ENCODE measurements around the gene TIAL1.
"Not testable (repeated sequence)": the region's sequence is repeated elsewhere in the genome, so short reads cannot be mapped to it uniquely, and the experiment has no call there.

Gene TIAL1

DNA sequence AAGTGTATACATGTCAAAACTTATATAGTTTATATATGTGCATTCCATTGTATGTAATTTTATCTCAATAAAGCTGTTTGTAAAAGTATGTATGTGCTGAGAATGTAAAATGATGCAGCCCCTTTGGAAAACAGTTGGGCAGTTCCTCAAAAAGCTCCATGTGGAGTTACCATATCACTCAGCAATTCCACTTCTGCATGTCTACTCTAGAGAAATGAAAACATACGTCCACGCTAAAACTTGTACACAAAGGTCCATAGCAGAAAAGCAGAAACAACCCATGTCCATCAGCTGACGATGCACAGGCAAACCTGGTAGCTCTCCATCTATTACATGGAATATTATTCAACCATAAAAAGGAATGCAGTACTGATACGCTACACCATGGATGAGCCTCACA is 45.9 kb downstream of the TIAL1 start:
- no peak for DNase-seq

DNA sequence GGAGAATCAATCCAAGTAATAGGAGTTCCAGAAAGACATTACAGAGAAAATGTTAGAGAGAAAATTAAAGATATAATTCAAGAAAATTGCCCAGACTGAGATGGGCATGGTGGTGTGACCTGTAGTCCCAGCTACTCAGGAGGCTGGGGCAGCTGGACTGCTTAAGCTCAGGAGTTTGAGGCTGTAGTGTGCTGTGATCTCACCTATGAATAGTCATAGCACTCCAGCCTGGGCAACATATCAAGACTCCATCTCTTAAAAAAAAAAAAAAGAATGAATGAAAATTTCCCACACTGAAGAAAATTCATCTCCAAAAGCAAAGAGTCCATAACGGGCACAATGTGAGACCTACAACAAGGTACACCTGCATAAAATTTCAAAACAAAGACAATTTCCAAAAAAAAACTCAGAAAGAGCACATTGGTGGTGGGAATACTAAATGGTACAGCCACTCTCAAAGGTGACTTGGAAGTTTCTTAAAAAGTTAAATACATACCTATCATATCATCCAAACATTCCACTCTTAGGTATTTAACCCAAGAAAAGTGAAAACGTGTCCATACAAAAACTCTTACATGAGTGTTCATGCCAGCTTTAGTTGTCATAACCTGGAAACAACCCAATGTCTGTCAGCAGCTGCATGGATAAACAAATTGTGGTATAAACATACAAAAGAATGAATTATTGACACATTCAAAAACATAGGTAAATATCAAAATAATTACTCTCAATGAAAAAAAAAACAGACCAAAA is 47.3 kb downstream of the TIAL1 start:
- DNase-seq: no peak

DNA sequence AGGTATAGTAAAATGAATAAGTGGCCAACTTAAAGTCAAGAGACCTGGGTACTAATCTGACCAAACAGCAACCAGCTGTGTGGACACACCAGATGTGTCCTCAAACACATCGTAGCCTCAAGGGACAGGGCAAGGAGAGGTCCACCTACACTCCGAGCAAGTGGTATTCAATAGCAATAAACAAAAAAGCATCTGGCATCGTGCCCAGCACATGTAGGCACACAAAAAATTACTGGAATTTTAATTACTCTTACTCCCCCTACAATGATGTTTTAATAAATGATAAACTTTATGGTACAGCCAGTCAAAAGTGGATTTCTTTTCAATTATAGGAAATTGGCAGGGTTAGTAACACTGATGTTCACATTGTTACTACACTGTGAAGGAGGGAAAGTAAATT is 50.8 kb downstream of the TIAL1 start:
- no peak for DNase-seq

DNA sequence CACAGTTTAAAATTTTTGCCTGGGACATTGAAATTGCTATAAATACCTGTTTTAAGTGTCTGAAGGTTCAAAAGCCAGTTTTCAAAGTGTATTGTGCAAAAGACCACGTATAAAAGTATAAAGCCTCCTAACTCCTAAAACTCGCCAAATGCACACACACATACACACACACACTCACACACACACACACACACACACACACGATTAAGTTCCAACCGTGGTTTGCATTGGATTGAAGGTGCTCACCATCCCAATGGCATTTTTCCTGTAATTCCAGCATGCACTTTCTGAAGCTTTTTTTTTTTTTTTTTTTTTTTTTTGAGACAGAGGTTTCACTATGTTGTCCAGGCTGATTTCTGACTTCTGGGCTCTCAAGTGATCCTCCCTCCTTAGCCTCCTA is 51.5 kb downstream of the TIAL1 start:
- no peak for DNase-seq

DNA sequence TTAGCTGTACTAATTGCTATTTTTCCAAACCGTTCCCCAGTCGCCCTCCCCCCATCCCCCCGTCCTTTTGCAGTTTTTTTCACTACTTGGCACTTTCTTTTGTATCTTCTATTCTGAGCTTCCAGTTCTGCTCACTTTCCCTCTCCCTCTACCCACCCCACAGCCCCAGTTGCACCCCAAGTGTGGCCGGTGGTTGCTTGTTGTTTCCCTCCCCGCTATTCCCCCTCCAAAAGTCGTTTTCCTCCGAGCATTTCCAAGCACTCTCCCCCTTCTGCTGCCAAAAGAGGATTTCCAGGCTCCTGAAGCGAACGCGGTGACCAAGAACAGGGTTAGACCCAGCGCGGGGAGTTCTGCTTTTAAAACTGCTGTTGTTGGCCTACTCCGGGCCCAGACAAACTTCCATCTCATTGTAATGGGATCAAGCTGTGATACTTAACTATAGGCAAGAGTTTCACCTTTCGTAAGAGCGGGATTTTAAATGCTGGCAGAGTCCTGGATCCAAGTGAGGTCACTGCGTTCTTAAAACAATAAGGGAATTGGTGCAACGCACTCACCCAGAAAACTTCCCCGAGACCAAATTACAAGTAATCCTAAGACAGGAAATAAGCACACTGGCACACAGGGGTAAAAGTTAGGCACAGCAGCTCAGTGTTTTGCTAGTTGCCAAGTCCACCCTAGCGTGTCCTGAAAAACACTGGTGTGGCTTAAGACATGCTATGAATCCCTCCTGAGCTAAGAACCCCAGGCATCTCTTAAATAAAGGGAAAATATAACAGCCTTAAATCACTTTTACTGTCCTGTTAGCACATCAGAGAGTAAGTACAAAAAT is 52.7 kb downstream of the TIAL1 start:
- no peak for DNase-seq

DNA sequence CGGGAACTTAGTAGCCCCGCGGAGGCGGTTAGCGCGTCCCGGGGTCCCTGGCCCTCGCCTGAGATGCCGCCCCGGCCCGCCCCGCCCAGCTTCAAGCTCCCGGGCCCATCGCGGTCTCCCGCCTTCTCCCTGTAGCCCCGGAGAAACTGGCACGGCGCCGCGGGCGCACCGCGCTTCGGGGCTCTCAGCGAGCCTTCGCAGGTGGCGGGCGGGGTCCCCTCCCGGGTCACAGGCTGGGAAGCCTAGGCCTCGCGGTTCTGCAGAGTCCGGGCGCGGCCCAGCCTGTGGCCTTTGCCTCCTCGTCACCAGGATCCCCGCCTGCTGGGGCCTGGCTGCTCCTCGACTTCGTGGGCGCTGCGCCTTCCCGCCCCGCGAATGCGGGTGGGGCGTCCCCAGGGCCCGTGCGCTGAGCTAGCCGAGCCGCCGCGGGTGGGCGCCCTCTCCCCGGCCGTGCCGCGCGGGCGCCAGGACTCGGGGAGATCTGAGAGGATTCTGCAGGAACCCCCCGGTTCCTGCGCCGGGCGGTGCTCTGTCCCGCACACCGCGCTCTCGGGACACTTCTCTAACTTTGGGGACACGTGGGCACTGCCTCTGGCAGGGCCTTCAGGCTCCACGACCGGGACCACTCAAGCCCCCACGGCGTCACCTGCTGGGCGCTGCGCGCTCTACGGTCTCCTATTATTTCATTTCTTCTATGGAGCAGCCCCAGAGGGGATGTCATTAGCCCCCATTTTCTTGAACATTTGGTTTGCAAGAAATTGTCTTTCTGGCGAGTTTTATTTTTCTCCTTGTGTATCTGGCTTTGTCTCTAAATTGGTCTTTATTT is 53.6 kb downstream of the TIAL1 start:
- peak in 5 of 58 donors; percentile 14 to 30 (median 18) for DNase-seq

DNA sequence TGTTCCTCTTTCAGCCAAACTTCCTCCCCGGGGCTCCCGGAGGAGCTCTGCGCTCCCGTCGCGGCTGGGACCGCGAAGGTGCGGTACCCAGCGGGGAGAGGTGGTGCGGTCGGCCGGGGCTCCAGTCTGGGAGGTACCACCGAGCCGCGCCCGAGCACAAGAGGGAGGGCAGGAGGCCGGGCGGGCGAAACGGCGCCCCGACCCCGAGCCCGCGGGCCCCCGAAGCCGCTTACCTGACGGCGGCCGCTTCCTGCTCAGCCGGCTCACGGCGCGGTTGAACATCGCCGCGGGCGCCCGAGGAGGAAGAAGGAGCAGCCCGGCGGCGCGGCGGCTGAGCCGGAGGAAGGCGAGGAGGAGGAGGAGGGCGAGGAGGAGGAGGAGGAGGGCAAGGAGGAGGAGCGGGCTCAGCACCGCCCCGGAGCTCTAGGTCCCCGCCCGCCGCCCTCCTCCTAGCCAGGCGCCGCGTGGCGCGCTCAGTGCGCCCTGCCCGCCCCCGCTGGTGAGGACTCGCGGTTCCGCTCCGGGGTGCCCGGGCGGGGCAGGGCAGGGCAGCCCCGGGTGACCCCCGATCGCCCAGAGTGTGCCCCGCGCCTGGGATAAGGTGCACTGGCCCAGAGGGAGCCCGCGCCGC is 54.3 kb downstream of the TIAL1 start, which contains the start of gene RGS10:
TSS of gene RGS10 (minus strand) at position 363 of the 631 bp plus-strand sequence. CDS start at position 282, 81 bp downstream.
- peak in 26 of 58 donors; percentile 12 to 52 (median 28) for DNase-seq

DNA sequence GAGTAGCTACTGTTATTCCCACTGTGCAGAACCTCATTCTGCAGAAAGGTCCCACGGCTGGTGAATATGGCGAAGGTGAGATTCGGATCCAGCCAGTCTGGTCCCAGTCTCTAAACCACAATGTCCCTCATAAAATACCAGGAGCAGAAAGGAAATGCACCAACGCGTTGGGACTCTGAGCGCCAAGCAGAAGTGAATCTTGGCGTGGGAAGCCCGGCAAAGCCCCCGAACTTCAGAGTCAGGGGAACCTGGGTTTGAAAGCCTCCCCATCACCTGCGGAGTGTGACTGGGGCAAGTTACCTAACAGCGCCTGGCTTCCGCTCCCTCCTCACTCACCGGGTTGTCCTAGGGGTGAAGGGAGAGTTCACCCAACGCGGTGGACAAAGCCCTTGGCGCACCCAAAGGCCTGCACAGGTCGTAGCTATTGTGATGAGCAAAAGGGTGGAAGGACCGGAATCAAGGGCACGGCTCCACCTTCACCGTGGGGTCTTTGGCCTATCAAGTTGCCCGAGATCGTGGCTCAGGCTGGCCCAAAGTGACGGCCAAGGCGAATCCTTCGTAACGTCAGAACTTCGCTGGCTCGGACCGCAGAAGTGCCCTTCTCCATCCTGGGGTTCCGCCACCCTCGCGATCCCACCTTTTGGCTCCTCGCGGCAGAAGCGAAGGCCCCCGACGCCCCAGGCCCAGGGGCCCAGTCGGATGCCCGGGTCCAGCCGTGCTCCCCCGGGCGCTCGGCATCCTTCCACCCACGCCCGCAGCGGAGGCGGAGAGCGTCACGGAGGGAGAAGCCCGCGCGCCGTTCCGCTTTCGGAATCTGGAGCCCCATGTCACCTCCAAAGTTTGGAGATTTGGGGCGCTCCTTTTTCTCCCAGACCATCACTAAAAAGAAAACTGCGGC is 55.1 kb downstream of the TIAL1 start:
- no peak for DNase-seq

DNA sequence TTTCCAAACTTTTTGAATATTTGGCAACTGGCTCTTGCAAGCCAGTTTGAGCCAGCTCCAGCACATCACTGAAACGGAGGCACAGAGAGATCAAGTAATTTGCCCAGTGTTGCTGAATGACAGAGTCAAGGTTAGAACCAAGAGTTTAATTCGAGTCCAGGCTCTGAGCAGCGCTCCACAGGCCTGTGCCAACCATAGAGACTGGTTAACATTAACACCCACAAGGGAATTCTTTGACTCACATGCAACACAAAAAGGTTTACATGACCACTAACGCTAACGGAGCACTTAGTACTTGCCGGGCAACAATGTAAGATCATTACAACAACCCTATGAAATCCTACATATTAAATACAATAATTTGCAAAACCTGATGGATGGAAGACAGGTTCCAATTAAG is 55.7 kb downstream of the TIAL1 start:
- no peak for DNase-seq

DNA sequence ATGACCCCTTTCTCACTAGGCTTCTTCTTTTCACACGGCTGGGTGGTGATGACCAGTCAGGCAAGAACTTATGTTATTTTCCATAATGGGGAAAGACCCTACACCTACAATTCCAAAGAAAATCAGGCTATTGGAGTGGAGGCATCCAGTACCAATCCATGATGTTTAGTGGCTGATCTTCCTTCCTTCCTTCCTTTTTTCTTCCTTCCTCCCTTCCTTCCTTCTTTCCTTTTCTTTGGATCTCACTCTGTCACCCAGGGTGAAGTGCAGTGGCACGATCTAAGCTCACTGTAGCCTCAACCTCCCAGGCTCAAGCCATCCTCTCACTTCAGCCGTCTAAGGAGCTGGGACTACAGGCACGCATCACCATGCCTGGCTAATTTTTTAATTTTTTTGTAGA is 56.7 kb downstream of the TIAL1 start:
- DNase-seq: no peak

DNA sequence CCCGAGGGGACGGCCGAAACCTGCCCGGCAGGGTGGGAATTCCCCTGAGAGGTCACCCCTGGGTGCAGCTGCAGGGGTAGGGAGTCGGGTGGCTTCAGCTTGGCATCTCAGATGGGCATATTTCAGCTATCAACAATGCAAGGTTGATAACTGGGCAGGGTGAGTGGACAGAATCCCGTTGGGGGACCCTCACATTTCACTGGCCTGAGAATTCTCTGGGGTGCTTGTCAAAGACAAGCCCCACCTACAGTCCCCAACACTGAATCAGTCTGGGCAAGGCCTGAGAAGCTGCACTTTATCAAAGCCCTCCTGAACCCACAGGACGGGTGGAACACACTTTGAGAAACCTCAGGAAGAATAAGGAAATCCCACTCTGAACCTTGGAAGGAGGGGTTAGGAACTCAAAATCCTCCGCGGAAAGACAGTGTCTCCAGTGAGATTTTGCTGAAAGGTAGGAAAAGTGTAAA is 57.4 kb downstream of the TIAL1 start:
- no peak for DNase-seq

DNA sequence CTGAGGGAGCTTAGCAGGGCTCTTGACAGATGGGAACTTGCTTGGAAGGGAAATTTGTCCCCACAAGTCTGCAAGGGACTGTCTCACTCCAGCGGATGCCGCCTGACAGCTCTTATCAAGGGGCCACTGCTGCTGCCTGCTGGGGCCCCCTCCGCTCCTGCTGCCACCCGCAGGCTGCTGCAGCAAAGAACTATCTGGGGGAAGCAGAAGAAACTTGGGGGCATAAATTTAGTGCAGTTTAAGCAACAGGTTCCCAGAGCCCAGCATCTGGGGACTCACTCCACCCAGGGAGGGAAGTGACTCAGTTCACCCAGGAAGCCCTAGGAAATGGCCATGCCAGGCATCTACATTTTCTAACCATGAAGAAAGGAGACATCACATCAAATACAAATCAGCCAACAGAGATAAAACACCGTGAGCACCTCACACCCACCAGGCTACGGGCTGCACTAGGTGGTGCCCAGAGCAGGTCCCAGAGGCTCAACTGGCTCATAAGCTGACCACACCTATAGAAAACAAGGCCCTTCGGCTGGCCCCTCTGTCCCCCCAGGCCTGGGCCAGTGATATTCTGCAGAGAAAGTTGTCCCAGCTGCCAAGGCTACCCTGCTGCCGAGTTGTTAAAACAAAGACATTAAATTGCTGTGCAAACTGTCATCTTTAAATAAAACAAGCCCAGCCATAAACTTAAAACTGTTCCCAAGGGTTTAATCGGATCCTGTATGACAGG is 58.0 kb downstream of the TIAL1 start:
- DNase-seq: no peak

DNA sequence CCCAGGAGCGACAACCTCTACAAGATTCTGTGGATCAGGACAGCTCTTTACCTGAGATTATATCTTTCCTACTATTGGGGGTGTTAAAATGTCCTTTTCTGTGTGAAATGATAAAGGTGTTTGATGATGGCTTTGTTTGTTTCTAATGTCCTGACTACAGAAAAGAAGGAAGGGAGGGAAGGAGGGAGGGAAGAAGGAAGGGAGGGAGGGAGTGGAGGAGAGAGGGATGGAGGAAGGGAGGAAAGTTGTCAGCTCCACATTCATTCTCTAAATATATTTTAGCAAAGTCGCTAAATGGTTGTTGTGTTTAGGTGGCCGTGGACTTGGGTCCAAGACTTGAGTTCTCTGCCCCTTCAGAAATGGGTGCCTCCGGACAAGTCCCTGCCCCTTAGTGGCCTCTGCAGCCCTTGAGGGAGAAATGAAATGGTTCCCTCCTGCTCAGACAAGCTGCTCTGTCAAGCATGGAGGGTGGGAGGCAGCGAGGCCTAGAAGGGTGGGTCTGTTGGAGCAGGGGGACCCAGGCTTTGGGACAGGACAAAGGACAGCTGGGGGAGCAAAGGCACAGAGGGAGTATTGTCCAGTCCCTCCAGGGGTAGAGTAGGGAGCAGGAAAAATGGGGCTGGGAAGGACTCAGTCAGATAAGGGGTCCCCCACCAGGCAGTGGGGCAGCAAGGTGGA is 58.7 kb downstream of the TIAL1 start:
- no peak for DNase-seq

DNA sequence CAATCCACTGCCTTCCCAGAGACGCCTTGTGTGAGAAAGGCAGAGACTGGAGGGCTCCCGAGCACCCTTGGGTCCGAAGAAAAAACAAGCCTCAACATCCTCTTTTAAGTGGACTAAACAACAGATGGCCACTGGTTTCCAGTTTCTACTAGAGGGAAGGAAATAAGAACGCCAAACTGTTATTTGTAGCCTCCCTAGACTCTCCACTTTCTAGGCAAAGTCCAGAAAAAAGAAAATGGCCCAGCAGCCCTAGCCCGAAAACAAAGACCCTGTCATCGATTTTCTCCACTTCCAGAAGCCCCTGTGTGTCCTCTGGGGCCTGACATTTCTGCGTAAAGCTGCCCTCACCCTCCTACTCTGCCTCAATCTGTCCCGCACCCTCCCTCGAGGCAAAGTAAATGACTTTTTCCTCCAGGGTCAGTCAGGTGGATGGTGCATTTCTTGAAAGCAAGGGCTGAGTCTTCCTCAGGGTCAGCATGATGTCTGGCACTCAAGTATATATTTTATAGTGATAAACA is 60.2 kb downstream of the TIAL1 start:
- no peak for DNase-seq

DNA sequence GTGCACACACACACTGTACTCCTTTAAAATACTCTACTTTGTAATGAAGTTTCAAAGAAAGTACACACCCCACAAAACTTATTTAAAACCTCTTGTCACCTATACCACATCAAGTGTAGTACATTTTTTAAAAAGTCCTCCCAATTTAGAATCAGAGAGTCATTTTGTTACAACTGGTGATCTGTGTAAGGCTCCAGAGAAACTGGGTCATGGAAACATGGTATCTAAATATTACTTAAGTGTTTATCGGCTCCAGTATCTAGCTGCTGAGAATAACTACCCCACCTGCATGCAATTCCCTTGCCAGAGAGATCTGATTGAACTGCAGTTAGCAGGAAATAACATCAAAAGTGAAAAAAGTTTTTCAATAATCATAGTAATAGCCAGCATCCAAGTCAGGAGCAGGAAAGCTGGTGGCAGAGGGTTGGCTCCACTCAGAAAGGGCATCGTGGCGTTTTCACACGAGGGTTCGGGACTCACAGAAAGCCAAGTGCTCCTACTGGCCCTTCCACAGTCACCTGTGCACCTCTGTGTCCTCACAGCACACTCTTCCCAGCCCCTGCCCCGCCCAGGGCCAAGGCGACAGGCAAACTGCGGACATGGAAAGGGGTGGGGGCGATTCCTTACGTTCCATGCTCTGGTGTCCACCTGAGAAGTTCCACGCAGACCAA is 60.8 kb downstream of the TIAL1 start:
- no peak for DNase-seq

DNA sequence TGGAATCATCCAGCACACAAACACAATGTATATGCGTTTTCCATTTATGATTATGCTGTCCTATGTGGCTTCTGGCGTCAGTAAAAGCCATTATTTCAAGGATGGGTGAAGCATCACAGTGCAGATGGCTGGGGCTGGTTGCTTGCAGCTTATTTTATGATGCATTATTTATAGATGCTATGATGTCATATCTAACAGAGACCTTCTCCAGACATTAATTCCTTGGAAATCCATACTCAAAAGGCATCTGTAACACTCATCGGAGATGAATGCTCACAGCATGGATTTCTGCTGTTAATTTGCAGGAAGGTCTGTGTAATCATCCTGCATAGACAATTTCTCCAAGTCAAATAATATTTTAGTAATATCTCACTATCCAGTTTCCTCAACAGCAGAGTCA is 61.5 kb downstream of the TIAL1 start:
- DNase-seq: no peak

DNA sequence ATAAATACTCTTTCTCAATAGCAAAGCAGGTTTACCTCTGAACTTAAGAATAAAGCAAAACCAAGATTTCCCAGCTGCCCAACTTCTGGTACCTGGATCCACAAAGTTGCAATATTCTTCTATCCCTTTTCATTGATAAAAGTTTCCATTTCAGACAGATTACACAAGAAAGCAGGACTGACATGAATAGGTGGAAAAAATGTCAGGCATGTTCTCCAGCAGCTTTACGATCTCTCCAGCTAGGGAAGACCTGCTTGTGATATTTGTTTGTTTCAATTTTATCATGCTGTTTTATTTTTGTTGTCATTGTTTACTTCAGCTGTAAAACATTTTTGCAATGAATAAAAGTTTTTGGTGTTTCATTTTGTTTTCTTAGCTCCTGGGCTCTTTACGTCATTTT is 63.3 kb downstream of the TIAL1 start:
- no peak for DNase-seq

DNA sequence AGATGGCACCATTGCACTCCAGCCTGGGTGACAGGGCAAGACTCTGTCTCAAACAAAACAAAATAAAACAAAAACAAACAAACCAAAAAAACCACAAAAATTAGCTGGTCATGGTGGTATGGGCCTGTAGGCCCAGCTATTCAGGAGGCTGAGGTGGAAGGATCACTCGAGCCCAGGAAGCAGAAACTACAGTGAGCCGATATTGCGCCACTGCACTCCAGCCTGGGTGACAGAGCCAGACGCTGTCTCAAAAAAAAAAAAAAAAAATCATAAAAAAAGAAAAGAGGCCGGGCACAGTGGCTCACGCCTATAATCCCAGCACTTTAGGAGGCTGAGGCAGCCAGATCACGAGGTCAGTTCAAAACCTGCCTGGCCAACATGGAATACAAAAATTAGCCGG is 64.0 kb downstream of the TIAL1 start:
- DNase-seq: not testable (repeated sequence)
